Peyer's patch (tissue), 4 donors: ENCODE measurements around the gene IGF1R. TPM values are rescaled to one million over a fixed set of nuclear protein-coding genes. Genes with fewer than 3 reads are reported as not detected.

ENCODE experiments used
- DNase-seq, 3 donors: peaks; one replicate each; pipeline ENCODE4 v3.0.0-alpha.2; 2017 to 2019
- H3K27ac ChIP-seq, 4 donors: fragments of 200-600 bp; sonication (generic); one replicate each; pipeline ENCODE4 v1.5.1; 2016 to 2019
- H3K27me3 ChIP-seq, 2 donors: fragments of 200-600 bp; sonication (generic); one replicate each; pipeline ENCODE4 v1.5.1; 2019
- H3K36me3 ChIP-seq, 3 donors: fragments of 200-600 bp; sonication (generic); one replicate each; pipeline ENCODE4 v1.5.1; 2016 to 2019
- H3K4me1 ChIP-seq, 4 donors: fragments of 200-600 bp; sonication (generic); one replicate each; pipeline ENCODE4 v1.5.1; 2016 to 2019
- H3K4me3 ChIP-seq, 4 donors: fragments of 200-600 bp; sonication (generic); 1 replicate in 3 of 4; 2 replicates in 1 of 4; pipeline ENCODE4 v1.5.1; 2016 to 2019; ENCODE audit warnings: mild to moderate bottlenecking in 1 of 4
- H3K9me3 ChIP-seq, 4 donors: fragments of 200-600 bp; sonication (generic); one replicate each; pipeline ENCODE4 v1.5.1; 2016 to 2019; ENCODE audit warnings: mild to moderate bottlenecking in 1 of 4
- CTCF ChIP-seq, 6 experiments: fragments of 450-650 bp in 4 of 6; fragments of 200-600 bp in 2 of 6; sonication (generic) in 1 of 6; IDR thresholded peaks; one replicate each; pipeline ENCODE4 v1.5.1; 2017 to 2019; ENCODE audit warnings: antibody characterized with exemption in 6 of 6, mild to moderate bottlenecking in 3 of 6, moderate library complexity in 1 of 6
- POLR2A ChIP-seq, 2 donors: fragments of 450-650 bp; IDR thresholded peaks; one replicate each; pipeline ENCODE4 v1.5.1; 2017; ENCODE audit warnings: antibody characterized with exemption in 2 of 2, mild to moderate bottlenecking in 2 of 2, moderate library complexity in 2 of 2
- total RNA-seq, 4 donors: library from RNA; depleted of rRNA; stranded (reverse); fragments of >200 nt; gene quantifications; one replicate each; pipeline ENCODE4 v1.1.0, GENCODE V29; 2016

The IGF1R gene
- total RNA-seq, 4 donors from 2014 or later, result 29.6 to 176 (median 88.1) TPM

GRCh38 chr15:98781838-98782237 is 133.5 kb downstream of the IGF1R start:
- Histone ChIP-seq H3K27me3 (no peaks in the 10 kb centered on the region), H3K4me1 (peaks cover 0 to 21% (median 0%) of the 10 kb centered on the region in 4 donors), H3K27ac (no peak overlapping the region), H3K9me3 (no peaks in the 10 kb centered on the region), H3K36me3 (no peaks in the 10 kb centered on the region), H3K4me3 (no peak overlapping the region)
- DNase-seq, result no peak
- TF ChIP-seq CTCF (IDR thresholded peaks at IDR 0.05) (no peak), POLR2A (IDR thresholded peaks at IDR 0.05) (no peak)

DNA sequence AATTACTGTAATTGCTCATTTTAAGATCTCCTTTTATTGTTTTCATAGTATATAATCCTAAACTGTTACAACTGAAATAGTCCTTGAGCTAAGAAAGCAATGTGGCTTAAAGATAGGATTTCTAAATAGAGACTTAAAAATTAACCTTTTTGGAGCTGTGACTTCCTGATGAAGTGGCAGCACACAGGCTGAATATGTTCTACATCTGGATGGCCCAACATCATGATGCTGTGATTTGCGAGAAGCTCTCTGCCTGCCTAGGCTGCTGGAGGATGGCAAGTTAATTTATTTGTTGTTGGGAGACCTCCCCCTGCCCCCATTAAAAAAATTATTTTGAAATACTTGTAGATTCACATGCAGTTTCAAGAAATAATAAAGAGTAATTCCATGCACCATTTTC is 134.5 kb downstream of the IGF1R start:
- H3K4me3 ChIP-seq, result no peak overlapping the region
- no peak overlapping the region for H3K27ac ChIP-seq
- H3K27me3 ChIP-seq, result no peaks in the 10 kb centered on the region
- DNase-seq, result no peak
- TF ChIP-seq POLR2A (IDR thresholded peaks at IDR 0.05) (no peak), CTCF (IDR thresholded peaks at IDR 0.05) (no peak)
- H3K9me3 ChIP-seq, result no peaks in the 10 kb centered on the region
- no peaks in the 10 kb centered on the region for H3K36me3 ChIP-seq
- H3K4me1 ChIP-seq, result peaks cover 0 to 23% (median 0%) of the 10 kb centered on the region in 4 donors

DNA sequence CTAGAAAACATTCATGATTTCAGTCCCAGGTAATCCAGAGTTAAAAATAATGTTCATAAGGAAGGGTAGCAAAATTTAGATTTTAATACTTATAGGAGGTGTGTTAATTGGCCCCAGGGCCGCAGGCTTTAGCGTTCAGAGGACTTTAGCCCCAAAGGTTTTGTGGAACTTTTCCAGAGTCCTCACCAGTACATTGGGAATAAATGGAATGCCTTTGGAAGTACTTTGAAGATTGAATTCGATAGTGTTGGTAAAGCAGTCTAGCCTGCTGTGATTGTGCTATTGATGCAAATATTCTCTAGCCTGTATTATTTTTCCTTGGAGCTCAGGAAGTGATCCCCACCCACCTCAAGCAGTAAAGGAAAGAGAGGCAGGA is 137.1 kb downstream of the IGF1R start:
- Histone ChIP-seq H3K9me3 (no peaks in the 10 kb centered on the region), H3K4me3 (no peak overlapping the region), H3K36me3 (no peaks in the 10 kb centered on the region), H3K27me3 (no peaks in the 10 kb centered on the region), H3K4me1 (peaks cover 0 to 18% (median 0%) of the 10 kb centered on the region in 4 donors), H3K27ac (peak overlapping the region in 2 of 4 donors; percentile 10 to 58)
- no peak for DNase-seq
- TF ChIP-seq CTCF (IDR thresholded peaks at IDR 0.05) (no peak), POLR2A (IDR thresholded peaks at IDR 0.05) (no peak)

- no peaks in the 10 kb centered on the region for H3K27me3 ChIP-seq
- no peaks in the 10 kb centered on the region for H3K9me3 ChIP-seq
- peak overlapping the region in 3 of 4 donors; percentile 1 to 58 (median 10) for H3K27ac ChIP-seq
- DNase-seq, result no peak
- H3K36me3 ChIP-seq, result no peaks in the 10 kb centered on the region
- H3K4me3 ChIP-seq, result no peak overlapping the region
- TF ChIP-seq POLR2A (IDR thresholded peaks at IDR 0.05) (no peak), CTCF (IDR thresholded peaks at IDR 0.05) (no peak)
- H3K4me1 ChIP-seq, result peaks cover 0 to 18% (median 0%) of the 10 kb centered on the region in 4 donors
These were observed 137.7 kb downstream of the IGF1R start for GRCh38 chr15:98785807-98786621.

GRCh38 chr15:98786717-98787116 is 138.4 kb downstream of the IGF1R start:
- DNase-seq, result no peak
- H3K9me3 ChIP-seq, result no peaks in the 10 kb centered on the region
- H3K36me3 ChIP-seq, result no peaks in the 10 kb centered on the region
- no peak overlapping the region for H3K4me3 ChIP-seq
- peak overlapping the region in 1 of 4 donors; percentile 1 for H3K27ac ChIP-seq
- H3K4me1 ChIP-seq, result peaks cover 0 to 18% (median 0%) of the 10 kb centered on the region in 4 donors
- H3K27me3 ChIP-seq, result no peaks in the 10 kb centered on the region
- TF ChIP-seq POLR2A (IDR thresholded peaks at IDR 0.05) (no peak), CTCF (IDR thresholded peaks at IDR 0.05) (no peak)
